Measurements from ENCODE around the gene PRRC2A.

PRRC2A gene

DNA sequence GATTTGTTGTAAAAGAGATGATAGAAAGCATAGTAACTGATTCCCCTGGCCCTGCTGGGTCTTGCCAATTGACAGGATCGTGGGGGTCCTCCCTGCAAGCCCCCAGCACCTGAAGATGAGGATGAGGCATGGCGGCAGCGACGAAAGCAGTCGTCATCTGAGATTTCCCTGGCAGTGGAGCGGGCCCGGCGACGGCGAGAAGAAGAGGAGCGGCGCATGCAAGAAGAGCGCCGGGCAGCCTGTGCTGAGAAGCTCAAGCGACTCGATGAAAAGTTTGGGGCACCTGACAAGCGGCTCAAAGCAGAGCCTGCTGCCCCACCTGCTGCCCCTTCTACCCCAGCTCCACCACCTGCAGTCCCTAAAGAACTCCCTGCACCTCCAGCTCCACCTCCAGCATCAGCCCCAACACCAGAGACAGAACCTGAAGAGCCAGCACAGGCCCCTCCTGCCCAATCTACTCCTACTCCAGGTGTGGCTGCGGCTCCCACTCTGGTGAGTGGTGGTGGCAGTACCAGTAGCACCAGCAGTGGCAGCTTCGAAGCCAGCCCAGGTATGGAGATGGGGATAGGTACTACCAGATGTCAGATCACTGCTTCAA, 7.3 kb downstream of the PRRC2A start:
- TF ChIP-seq, protein P1, sequence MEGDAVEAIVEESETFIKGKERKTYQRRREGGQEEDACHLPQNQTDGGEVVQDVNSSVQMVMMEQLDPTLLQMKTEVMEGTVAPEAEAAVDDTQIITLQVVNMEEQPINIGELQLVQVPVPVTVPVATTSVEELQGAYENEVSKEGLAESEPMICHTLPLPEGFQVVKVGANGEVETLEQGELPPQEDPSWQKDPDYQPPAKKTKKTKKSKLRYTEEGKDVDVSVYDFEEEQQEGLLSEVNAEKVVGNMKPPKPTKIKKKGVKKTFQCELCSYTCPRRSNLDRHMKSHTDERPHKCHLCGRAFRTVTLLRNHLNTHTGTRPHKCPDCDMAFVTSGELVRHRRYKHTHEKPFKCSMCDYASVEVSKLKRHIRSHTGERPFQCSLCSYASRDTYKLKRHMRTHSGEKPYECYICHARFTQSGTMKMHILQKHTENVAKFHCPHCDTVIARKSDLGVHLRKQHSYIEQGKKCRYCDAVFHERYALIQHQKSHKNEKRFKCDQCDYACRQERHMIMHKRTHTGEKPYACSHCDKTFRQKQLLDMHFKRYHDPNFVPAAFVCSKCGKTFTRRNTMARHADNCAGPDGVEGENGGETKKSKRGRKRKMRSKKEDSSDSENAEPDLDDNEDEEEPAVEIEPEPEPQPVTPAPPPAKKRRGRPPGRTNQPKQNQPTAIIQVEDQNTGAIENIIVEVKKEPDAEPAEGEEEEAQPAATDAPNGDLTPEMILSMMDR (IDR thresholded peaks at IDR 0.05; ENCODE audit: low read depth, low read length, missing control alignments), result no peak
- no peak overlapping the region for H3K4me3 ChIP-seq (ENCODE audit: low read depth, low read length)

DNA sequence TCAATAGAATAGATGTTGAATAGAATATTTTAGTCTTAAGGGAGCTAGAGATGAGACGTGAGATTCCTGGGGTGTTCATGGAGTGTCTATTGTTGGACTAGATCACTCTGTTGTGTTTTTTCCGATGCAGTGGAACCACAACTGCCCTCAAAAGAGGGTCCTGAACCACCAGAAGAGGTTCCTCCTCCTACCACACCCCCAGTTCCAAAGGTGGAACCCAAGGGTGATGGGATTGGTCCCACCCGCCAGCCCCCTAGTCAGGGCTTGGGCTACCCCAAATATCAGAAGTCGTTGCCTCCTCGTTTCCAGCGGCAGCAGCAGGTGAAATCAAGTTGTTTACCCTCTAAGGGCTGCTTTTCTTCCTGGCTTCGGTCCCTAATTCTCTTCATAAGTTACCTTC, 8.5 kb downstream of the PRRC2A start:
- TF ChIP-seq, protein P1 (IDR thresholded peaks at IDR 0.05; ENCODE audit: low read depth, low read length, missing control alignments), result no peak
- DNase-seq (ENCODE audit: low read depth), result no peak
- no peak overlapping the region for H3K4me3 ChIP-seq (ENCODE audit: low read depth, low read length)

More for the DNA sequence above, 7.3 kb downstream of the PRRC2A start:
- DNase-seq (ENCODE audit: low read depth), result no peak

DNA sequence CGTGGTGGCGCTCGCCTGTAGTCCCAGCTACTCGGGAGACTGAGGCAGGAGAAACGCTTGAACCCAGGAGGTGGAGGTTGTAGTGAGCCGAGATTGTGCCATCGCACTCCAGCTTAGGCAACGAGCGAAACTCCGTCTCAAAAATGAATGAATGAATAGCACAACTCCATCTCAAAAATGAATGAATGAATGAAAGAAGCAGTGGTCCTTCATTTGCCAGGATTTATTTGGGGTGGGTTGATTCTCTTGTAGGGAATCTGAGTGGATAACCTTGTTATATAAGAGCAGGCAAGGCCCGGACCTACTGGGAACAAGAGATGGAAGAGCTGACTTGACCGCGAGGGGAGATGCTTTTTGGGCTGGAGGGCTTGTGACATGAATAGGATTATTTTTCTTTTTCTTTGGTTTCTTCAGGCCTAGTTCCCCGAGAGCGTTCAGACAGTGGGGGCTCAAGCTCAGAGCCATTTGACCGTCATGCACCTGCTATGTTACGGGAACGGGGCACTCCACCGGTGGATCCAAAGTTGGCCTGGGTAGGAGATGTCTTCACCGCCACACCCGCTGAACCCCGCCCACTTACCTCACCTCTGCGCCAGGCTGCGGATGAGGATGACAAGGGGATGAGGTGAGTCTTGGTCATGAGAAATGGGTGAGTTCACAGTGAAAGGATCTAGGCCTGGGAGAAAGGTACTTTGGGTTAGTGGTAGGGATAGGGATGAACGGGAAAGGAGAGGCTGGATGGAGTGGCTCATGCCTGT, 9.8 kb downstream of the PRRC2A start:
- TF ChIP-seq, protein P1 (IDR thresholded peaks at IDR 0.05; ENCODE audit: low read depth, low read length, missing control alignments), result no peak
- no peak overlapping the region for H3K4me3 ChIP-seq (ENCODE audit: low read depth, low read length)
- DNase-seq (ENCODE audit: low read depth), result no peak

DNA sequence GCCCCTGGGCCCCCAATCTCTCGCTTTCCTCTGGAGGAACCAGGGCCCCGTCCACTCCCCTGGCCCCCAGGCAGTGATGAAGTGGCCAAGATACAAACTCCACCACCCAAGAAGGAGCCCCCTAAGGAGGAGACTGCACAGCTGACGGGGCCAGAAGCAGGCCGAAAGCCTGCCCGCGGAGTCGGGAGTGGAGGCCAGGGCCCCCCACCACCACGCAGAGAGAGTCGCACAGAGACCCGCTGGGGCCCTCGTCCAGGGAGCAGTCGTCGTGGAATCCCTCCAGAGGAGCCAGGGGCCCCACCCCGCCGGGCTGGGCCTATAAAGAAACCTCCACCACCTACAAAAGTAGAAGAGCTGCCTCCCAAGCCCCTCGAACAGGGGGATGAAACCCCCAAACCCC, 10.7 kb downstream of the PRRC2A start:
- no peak for DNase-seq (ENCODE audit: low read depth)
- TF ChIP-seq, protein P1 (IDR thresholded peaks at IDR 0.05; ENCODE audit: low read depth, low read length, missing control alignments), result no peak
- no peak overlapping the region for H3K4me3 ChIP-seq (ENCODE audit: low read depth, low read length)

DNA sequence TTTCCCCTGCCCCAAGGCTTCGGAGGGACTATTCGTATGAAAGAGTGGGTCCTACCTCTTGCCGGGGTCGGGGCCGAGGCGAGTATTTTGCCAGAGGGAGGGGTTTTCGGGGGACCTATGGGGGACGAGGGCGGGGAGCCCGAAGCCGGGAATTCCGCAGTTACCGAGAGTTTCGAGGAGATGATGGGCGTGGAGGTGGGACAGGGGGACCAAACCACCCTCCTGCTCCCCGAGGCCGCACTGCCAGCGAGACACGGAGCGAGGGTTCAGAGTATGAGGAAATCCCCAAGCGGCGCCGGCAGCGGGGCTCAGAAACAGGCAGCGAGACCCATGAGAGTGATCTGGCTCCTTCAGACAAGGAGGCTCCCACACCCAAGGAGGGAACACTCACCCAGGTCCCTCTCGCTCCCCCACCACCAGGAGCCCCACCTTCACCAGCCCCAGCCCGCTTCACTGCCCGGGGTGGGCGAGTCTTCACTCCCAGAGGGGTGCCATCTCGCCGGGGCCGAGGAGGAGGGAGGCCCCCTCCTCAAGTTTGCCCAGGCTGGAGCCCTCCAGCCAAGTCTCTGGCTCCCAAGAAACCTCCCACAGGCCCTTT, 11.3 kb downstream of the PRRC2A start:
- DNase-seq (ENCODE audit: low read depth), result no peak
- TF ChIP-seq, protein P1 (IDR thresholded peaks at IDR 0.05; ENCODE audit: low read depth, low read length, missing control alignments), result no peak
- no peak overlapping the region for H3K4me3 ChIP-seq (ENCODE audit: low read depth, low read length)

DNA sequence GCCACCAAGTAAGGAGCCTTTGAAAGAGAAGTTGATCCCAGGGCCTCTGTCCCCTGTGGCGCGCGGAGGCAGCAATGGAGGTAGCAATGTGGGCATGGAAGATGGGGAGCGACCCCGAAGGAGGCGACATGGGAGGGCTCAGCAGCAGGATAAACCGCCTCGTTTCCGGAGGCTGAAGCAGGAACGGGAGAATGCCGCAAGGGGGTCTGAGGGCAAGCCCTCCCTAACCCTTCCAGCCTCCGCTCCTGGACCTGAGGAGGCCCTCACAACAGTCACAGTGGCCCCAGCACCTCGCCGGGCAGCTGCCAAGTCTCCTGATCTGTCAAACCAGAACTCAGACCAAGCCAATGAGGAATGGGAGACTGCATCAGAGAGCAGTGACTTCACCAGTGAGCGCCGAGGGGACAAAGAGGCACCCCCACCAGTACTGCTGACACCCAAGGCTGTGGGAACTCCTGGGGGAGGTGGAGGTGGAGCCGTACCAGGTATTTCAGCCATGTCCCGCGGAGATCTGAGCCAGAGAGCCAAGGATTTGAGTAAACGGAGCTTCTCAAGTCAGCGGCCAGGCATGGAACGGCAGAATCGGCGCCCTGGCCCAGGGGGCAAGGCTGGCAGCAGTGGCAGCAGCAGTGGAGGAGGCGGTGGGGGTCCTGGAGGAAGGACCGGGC, 11.9 kb downstream of the PRRC2A start:
- no peak overlapping the region for H3K4me3 ChIP-seq (ENCODE audit: low read depth, low read length)
- TF ChIP-seq, protein P1 (IDR thresholded peaks at IDR 0.05; ENCODE audit: low read depth, low read length, missing control alignments), result no peak
- DNase-seq (ENCODE audit: low read depth), result no peak

Data from GM12864 (cell line).